ENCODE data around the gene NAIF1.

- TF ChIP-seq POLR2A (IDR thresholded peaks at IDR 0.05): no peak
- no peak for TF ChIP-seq CTCF (IDR thresholded peaks at IDR 0.05)
- TF ChIP-seq POLR2AphosphoS5 (IDR thresholded peaks at IDR 0.05): no peak
- TF ChIP-seq EP300 (IDR thresholded peaks at IDR 0.05; ENCODE audit: low read depth): no peak
These were observed 46.0 kb downstream of the NAIF1 start for GRCh38 chr9:128021098-128021497.

All from transverse colon (tissue), 4 donors.